Measurements from ENCODE around the gene PCTP.

DNA sequence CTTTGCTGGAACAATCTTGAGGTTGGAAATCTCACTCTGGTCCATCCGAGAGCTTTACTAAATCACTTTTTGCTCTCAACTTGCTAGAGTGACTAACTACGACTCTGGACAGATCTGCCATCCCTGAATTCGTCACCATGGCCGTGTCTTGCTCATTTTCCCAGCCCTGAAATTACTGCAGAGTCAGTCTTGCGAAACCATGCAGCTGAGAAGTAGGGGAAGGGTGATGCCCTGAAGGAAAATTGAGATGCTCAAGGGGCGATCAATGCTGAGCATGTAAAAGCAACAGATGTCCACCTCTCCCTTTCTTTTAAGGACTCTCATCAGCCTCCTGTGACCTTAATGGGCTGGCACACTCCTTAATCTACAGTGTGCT lies 18.8 kb downstream of the PCTP start:
- TF ChIP-seq ZFX (CRISPR knock-in tag; IDR thresholded peaks at IDR 0.05) (no peak), ZKSCAN3 (CRISPR knock-in tag; IDR thresholded peaks at IDR 0.05) (no peak)
